Fibroblast of peridontal ligament (primary cell): Measurements from ENCODE around the gene HOXA3.

Experiments used
- DNase-seq: peaks from one replicate; pipeline ENCODE4 v3.0.0-alpha.2; 2010; ENCODE audit errors: extremely low read depth

HOXA3 gene

GRCh38 chr7:27129729-27130539, 22.4 kb downstream of the HOXA3 start:
- no peak for DNase-seq

DNA sequence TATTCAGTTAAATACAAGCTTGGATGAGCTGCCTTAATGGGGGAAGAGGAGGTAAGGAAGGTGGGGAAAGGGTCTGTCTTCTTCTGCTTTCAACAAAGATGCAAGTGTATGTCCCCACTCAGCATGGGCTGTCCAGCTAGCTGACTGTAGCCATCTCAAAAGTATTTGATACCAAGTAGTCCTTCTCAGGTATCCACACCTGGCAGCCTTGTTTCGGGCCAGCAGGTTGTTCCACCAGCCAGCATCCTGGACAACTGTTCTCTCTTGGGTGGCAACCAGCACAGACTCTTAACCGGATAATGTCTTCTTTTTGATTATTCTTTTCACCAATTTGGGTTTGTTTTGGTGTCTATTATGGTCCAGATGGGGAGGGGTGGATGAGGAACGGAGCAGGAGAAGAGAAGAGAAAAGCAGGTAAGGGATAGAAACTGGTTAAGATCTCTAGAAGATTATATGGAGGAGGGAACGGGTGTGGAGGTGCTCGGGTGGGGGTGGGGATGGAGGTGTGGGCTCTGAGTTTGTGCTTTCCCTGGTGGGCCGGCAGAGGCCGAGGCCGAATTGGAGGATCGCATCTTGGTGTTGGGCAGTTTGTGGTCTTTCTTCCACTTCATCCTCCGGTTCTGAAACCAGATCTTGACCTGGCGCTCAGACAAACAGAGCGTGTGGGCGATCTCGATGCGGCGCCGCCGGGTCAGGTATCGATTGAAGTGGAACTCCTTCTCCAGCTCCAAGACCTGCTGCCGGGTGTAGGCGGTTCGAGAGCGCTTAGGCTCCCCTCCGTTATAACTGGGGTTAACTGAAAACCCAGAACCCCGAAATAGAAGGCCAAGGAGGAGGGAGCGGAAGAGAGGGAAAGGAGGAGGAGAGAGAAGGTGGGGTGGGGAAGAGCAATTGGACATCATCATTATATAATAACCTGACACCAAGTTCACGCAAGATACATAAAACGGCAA, 23.3 kb downstream of the HOXA3 start:
- no peak for DNase-seq

DNA sequence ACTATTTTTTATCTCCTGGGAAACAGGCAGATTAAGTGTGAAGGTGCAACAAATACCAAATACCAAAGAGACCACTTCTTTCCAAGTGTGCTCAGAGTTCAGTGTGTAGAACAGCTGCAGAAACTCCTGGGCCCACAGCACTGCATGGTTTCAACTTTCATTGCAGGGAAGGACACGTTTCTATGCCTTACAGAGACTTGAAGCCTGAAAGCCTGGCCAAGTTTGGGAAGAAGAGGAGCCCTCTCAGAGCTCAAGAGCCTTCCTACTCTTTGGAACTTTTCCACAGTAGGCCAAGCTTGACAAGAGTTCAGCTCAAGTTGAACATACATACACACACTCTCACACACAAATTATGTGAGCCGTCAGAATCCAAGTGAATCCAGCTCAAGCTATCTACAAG, 24.3 kb downstream of the HOXA3 start:
- DNase-seq: no peak

DNA sequence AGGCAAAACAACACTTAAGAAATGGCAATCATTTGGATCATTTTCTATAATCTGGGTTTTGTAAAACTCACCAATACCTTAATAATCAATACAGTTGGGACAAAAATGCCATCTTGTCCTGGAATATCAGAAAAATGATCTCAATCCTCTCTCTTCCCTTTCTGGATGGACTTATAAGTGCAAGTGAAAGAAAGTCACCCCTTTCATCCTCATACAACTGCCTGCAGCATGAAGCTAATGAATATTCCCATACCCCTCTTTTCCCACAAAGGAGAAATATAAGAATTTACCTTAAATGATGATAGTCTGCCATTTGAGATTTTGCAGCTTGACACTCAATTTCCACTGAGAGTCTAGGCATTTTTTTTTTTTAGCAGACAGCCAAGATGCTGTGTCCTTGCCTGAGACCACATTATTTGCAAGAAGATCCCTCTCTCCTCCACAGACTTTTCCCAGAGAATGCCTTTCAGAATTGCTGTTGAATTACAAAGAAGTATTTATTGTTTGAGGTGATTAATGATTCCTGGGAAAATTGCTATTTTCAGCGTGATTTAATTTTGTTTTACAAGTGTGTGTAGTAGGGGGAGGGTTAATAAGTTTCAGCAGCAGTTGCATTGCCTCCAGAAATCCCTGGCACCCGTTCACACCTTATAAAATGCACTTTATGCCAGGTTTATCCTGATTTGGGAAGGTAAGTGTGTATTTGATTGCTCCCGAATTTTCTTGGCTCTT, 25.6 kb downstream of the HOXA3 start:
- DNase-seq: no peak

GRCh38 chr7:27125986-27126394, 26.4 kb downstream of the HOXA3 start:
- DNase-seq: no peak

GRCh38 chr7:27124902-27125689, 27.3 kb downstream of the HOXA3 start:
- DNase-seq: no peak

GRCh38 chr7:27124096-27124901, 28.1 kb downstream of the HOXA3 start:
- DNase-seq: no peak

DNA sequence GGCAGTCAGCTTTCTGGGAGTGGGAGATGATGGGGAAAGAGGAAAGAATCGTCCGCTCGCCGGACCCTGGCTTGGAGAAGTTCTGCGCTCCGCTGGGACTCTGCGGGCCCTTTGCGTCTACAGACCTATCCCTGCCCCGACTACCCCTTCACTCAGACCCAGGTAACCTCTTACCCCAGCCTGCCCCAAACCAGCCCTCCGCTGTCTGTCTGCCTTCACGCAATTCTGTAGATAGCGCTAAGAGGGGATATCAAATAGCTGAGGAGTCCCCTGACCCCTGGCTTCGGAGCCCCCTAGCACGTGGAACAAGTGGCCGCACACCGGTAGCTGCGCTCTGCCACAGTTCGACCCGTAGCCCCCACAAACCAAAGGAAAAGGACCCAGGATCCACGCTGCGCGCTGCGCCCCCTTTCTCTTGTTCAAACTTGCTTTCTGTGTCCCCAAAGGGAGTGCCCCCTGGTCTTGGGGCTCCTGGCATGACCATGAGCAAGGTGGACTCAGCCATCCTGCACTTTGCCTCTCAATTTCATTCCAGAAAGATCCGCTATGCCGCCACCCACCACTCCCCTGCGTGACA, 28.8 kb downstream of the HOXA3 start:
- no peak for DNase-seq

- DNase-seq: no peak
These were observed 29.3 kb downstream of the HOXA3 start for GRCh38 chr7:27123007-27123476.

- no peak for DNase-seq
These were observed 30.1 kb downstream of the HOXA3 start for GRCh38 chr7:27122077-27122910.

DNA sequence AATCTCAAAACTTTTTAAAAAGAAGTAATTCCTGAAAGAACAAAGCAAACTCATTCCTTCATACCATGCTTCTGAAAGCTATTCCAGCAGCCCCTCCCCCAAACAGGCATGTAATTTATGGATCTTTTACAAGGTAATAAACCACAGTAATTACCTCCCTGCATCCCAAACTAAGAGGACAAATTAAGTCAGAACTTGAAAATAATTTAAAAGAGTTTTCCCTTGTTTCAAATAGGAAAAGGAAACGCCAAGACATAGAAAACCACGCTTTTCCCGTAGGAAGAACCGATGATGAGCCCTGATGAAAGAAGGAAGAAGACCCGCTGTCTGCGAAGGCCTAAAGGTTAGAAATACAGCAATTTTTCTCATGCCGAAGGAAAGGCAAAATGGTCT, 30.7 kb downstream of the HOXA3 start:
- DNase-seq: no peak

DNA sequence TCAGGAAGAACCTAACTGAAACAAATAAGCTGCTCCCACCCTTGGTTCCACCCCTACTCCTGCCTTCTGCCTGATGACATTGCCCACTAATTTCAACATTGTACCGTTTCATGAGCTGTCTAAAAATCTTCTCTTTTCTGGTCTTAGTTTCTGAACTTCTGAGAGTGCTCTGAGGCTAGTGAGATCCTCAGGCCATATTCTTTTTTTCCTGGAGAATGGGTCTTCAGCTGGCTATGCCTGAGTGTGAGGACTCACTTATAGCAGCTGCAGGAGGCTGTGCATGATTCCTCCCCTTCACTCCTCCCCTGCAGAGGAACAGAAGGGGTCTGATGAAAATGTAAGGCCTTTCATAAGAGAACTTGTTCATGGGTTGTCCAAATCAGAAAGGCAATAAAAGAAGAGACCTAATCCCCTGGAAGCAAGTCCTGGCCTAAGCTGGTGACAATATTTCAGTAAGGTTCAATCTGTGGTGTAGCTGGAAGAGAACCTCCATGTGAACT, 32.9 kb downstream of the HOXA3 start:
- DNase-seq: no peak

DNA sequence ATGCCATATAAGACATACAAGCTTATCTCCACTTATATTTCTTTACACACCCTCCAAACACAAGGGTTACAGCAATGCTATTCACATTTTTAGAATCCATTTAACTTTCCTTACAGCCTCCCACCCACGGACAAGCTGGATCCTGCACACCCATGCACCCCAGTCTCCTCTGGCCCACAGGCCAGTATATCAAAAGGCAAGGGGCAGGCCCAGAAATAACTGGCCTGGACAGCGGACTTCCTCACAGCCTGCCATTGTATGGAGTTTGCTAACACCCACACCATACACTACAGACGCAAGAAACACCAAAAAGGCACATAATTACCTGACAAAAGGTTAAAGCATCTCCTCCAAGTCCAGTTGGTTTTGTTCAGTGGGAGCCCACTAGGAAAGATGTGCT, 33.8 kb downstream of the HOXA3 start:
- no peak for DNase-seq

GRCh38 chr7:27117887-27118491, 34.4 kb downstream of the HOXA3 start:
- no peak for DNase-seq

- DNase-seq: no peak
These were observed 35.2 kb downstream of the HOXA3 start for GRCh38 chr7:27116962-27117886.

DNA sequence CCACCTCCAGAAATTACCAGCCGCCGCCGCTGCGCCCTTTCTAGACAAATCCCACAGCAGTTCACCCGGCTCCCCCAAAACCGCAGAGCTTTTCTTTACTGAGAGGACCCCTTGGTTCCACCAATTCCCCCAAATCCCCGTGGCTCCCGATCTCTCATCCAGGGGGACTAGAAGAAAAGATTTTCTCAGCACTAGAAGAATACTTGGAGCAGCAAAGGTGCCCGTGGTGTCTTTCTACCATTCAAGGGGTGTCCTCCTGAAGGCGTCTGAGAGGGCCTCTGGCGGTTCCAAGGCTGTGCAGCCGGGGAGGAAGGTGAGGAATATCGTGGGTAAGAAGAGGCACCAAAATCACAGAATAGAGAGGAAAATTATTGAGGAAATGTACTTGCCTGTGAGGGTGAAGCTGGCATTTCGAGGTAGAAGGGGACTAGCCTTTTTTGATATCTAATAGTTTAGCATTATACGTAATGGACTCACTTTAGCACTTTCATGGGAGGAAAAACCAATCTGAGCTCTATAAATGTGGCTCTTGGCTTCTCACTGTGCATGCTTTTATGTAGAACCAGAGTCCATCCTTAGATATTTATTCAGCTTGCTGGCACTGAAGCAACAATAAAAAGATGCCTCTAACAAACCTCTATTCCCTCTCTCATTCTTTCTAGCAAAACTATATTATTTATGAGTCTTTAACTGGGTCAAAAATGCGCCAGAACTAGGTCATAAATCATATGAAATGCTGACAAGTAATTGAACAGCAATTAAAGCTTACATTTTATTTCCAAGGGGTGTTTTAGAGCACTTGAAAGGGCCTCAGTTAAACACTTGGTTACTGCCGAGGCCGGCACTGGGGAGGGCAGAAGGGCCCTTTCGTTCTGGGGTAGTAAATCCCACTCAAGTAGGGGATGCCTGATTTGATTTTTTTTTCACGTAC, 36.1 kb downstream of the HOXA3 start:
- no peak for DNase-seq
